ENCODE data around the gene FCMR. TPM values are rescaled to one million over a fixed set of nuclear protein-coding genes. Genes with fewer than 3 reads are reported as not detected.

Gene FCMR
- total and polyA plus RNA-seq, 2 experiments from 2014 or later = 0.84 TPM; not detected in 1

GRCh38 chr1:206898089-206898914 lies 23.4 kb downstream of the FCMR start:
- H3K27ac ChIP-seq (ENCODE audit: low read depth) = no peak overlapping the region
- no peak overlapping the region for H3K4me3 Mint-ChIP-seq
- no peaks in the 10 kb centered on the region for H3K79me2 ChIP-seq (replicated peaks; ENCODE audit: insufficient read depth)
- ATAC-seq (no peak), DNase-seq (ENCODE audit: low spot score) (no peak)
- H4K20me1 ChIP-seq (replicated peaks; ENCODE audit: insufficient read depth) = no peaks in the 10 kb centered on the region
- H3K9me2 ChIP-seq (ENCODE audit: insufficient read depth) = 0 out of 2 replicates have a peak, but pooled peaks cover 6% of the 10 kb centered on the region
- peaks cover 2% of the 10 kb centered on the region; the same call in 2 of the 3 replicates for H3K4me1 Mint-ChIP-seq
- H3K36me3 ChIP-seq (ENCODE audit: insufficient read depth) = no peaks in the 10 kb centered on the region
- H2AFZ ChIP-seq = no peak overlapping the region
- no peak overlapping the region for H3K4me2 ChIP-seq
- no peak overlapping the region for H3K27ac Mint-ChIP-seq
- no peaks in the 10 kb centered on the region for H3F3A ChIP-seq (replicated peaks; ENCODE audit: low read depth)
- peaks cover 5% of the 10 kb centered on the region for H3K27me3 Mint-ChIP-seq (ENCODE audit: insufficient read depth, low read depth, poor library complexity)
- no peaks in the 10 kb centered on the region for H3K36me3 Mint-ChIP-seq (ENCODE audit: low read depth)
- no peaks in the 10 kb centered on the region for H3K9me3 Mint-ChIP-seq
- no peaks in the 10 kb centered on the region for H3K4me1 ChIP-seq (ENCODE audit: insufficient read depth)
- H3K27me3 ChIP-seq (ENCODE audit: insufficient read depth) = no peaks in the 10 kb centered on the region
- no peak overlapping the region for H3K4me3 ChIP-seq
- TF ChIP-seq ETS1 (IDR thresholded peaks at IDR 0.05) = no peak
- no peak for TF ChIP-seq EZH2 (IDR thresholded peaks at IDR 0.05; ENCODE audit: low read depth, unreplicated experiment)
- TF ChIP-seq ZNF462 (CRISPR knock-in tag; IDR thresholded peaks at IDR 0.05) = no peak
- no peak for TF ChIP-seq EZH2phosphoT487 (IDR thresholded peaks at IDR 0.05; ENCODE audit: unreplicated experiment)
- TF ChIP-seq ZNF331 (CRISPR knock-in tag; IDR thresholded peaks at IDR 0.05; ENCODE audit: low read depth) = no peak
- no peak for TF ChIP-seq REST (IDR thresholded peaks at IDR 0.05; ENCODE audit: unreplicated experiment)
- no peak for TF ChIP-seq NANOG (IDR thresholded peaks at IDR 0.05; ENCODE audit: borderline replicate concordance)
- TF ChIP-seq JUNB (IDR thresholded peaks at IDR 0.05; ENCODE audit: unreplicated experiment) = no peak
- no peak for TF ChIP-seq CTCF (conservative IDR thresholded peaks at IDR 0.05; ENCODE audit: low read depth in 2 of 2)
- TF ChIP-seq STAT1 (IDR thresholded peaks at IDR 0.05; ENCODE audit: unreplicated experiment) = no peak
